Activated CD8-positive, alpha-beta memory T cell treated with anti-CD3 and anti-CD28 coated beads, Interleukin-2, amount 50 U/mL, for 1 hour (primary cell): ENCODE measurements around the gene TNFRSF1A.

Experiments used
- DNase-seq: peaks from one replicate; pipeline ENCODE4 v3.0.0-alpha.2; 2020; ENCODE audit errors: extremely low read depth

TNFRSF1A gene

DNA sequence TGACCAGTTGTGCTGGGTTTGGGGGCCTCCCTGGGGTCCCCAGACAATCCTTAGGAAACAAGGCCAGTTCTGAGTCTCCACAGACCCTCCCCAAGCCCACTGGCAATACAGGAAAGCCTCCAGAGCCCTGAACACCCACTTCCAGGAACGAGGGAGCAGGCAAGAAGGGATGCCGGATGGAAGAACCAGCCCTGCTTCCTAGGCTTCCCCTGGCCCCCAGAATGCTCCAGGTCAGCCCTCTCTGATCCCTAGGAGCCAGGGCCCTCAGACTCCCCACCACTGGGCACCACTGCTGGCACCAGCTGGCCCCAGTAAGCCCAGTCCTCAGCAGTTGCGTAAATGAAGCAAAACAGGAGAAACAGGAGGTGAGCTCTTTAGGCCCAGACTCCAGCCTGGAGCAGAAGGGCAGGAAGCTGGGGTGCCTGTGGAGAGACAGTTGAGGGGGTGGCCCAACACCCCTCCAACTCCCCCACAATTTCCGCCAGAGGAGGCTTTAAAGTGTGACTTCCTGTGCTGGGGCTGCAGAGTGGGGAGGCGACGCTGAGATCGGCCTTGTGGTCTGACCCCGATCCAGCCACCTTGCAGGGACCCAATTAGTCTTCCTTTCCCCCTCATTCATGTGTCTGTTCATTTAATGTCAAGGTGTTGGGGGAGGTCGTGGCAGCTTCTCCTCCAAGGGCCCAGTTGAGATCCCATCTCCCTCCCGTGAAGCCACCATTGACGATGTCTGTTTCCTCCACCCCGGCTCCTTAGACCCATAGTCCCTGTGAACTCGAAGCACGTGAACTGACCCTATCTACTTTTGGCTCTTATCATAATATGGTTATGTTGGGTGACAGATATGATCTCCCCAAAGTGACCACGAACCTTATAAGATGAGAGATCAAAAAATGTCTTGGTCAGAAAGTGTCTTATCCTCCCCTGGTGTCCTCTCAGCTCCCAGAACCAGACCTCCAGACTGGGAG, 4.7 kb downstream of the TNFRSF1A start:
- peak; percentile 40 for DNase-seq

DNA sequence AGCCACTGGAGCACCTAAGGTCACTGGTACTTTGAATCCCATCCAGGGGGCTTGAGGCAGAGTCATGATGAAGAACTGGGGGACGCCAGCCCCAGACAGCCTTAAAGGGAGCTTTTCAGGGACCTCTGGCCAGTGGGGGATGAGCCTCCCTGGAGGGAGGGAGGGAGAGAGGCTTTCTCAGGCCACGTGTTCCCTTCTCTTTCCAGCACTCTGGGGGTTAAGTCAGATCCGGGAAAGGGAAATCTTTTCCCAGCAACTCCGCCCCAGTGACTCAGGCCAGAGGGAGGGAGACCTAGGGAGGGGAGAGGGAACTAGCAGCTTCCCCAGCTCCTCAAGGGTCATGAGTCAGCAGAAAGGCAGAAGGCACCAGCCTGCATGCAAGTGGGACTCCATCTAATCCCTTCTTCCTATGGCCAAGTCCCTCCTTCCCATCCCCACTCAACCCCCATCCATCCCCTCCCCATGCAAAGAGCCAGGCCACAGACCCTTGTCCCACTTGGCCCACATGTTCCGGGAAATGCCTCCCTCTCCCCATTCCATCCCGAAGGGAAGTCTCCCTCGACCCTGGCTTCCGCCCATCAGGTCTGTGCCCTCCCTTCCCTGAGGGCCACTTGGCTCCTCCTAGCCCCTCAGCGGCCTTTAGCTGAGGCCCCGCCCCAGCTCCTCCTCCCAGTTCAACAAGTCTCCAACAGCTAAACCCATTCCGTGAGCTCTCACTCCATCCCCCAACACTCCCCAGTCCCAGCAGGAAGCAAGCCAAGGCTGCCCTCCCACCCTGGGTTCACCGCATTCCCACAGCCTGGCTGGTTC, 5.6 kb downstream of the TNFRSF1A start:
- DNase-seq, result no peak

DNA sequence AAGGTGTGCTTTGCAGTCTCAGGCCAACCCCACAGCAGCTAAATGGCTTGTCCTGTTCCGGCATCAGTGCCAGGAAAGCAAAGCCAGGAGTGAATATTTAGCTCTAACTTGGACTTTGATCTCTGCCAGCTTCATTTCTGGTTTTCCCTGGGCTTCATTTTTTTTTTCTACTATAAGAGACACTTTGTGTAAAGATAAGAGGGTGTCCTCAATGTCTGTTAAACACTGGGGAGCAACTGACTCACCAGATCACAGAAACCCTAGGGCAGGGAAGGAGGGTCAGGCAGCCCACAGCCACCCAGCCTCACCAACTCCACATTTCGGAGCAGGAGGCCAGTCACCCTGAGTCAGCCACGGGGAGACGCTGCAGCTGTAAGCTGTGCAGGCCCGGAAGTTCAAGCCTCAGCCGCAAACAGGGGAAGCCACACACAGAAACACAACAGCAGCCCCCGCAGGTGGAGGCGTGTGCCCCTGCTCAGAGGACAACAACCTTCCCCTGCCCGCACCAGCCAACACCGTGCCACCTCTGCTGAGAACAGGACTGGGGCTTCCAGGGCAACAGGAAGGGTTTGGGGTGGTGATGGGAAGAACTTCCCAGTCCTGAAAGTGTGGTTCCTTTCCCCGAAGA, 6.3 kb downstream of the TNFRSF1A start:
- peak; percentile 86 for DNase-seq

DNA sequence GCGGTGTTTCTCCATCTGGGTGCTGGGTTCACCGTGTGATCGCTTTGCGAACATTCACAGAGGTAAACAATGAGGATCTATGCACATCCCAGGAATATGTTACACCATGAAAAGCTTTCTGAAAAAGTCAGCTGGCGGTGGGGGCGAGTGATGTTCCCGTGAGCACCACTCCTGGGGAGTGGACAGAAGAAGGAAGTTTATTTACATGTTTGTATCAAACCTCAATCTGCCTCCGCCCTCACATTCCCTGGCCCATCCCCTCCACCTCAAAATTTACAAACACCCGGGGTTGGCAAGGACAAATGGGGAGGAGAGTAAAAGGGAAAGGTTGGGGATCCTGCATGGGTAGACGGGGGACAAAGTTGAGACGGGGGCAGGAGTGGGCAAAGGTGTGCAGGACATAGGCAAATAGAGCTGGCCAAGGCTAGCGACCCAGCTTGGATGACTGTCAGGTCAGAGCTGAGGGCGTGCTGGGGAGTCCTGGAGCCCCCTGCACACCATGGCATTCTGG, 6.9 kb downstream of the TNFRSF1A start:
- DNase-seq, result no peak

DNA sequence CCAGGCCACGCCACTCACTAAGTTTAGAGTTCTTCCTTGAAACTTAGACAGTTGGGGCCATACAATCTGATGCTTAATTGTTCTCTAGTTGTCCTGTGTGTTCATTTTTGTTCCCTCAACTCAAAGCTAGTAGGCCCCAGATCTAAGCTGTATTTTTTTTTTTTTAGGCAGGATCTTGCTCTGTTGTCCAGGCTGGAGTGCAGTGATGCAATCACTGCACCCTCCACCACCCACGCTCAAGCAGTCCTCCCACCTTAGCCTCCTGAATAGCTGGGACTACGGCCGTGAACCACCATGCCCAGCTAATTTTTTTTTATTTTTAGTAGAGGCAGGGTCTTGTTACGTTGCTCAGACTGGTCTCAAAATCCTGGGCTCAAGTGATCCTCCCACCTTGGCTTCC, 7.5 kb downstream of the TNFRSF1A start:
- DNase-seq, result no peak

DNA sequence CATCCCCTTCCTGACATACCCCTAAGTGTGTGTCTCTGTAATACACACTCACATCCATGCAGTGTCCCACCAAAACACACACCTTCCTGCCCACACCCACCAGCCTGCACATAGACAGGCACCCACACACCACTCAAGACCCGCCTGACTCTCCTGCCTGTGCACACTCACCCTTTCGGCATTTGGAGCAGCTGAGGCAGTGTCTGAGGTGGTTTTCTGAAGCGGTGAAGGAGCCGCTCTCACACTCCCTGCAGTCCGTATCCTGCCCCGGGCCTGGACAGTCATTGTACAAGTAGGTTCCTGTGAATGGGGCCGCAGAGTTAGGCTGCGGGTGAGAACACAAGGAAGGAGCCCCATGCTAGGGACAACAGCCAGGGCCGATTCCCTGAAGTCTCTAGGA, 8.3 kb downstream of the TNFRSF1A start:
- DNase-seq, result no peak

DNA sequence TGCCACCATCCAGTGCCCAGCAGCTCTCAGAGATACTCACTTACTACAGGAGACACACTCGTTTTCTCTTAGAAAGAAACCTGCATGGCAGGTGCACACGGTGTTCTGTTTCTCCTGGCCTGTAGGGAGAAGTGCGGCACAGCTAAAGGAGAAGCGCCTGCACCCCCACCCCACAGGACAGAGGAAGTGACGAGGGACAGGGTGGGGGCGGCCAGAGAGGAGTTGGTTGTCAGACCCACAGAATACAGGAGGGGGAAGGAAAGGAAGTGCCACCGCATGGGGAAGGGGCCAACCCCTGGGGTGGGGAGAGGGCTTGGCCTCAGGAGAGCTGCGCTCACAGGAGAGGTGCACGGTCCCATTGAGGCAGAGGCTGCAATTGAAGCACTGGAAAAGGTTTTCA, 8.8 kb downstream of the TNFRSF1A start:
- DNase-seq, result no peak

DNA sequence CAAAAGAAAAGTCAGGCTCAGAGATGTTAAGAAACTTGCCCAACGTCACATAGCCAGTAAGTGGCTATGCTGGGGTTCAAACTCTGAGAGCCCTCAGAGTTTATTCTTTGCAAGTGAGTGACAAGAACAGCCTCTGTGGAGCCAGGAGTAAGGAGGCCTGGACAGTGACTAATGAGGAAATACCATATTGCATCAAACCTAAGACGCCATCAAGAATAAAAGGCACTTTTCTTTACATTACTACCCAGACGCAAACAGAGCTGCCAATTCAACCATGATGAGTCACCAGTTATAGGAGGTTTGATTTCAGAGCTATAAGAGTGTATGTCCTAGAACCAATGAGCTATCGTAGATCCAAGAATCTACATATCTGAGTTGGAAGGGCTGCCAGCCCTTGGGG, 9.4 kb downstream of the TNFRSF1A start:
- no peak for DNase-seq

DNA sequence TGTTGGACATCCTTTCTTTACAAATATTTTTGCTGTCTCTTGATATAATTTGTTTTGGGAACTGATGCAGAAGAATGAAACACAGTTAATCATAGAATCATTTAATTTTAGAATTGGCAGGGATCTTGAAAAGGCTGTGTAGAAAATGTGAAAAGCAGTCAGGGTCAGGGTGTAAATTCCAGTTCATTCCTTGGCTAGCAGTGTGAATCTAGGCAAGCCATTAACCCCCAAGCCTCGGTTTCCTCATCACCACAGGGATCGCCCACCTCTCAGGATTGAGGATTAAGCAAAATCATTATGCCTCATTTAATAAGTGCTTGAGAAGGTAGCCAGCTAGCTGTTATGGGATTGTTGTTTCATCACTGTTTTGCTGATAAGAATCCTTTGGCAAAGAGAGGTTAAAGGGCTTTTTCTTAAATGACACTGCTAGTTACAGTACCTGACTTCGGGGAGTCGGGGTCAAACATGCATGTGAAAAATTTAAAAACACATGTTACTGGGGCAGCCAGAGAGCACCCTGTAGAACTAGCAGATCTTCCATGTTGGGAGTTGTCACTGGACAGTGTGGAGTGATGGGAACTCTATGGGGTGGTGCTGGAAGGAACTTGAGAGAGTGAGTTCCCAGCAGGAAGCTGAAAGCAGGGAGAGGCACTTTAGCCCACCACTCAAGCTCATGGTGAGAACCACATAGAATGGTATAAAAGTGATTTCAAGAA, 10.7 kb downstream of the TNFRSF1A start:
- no peak for DNase-seq

DNA sequence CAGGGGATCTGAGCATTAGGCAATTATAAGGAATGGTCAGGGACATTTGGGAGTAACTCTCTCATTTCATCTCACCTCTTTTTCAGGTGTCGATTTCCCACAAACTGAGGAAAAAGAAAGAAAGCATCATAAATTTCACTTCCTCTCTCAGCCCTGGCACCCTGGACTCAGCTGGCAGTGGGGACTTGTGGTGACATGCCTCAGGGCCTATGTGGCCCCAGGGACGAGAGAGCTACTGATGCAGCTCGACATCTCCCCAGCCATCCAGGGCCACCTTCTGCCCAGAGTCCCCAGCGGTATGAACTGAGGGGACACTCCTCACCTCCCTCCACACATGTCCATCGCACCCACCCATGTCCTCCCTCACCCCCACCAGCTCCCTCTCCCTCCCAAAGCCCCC, 11.7 kb downstream of the TNFRSF1A start:
- no peak for DNase-seq

DNA sequence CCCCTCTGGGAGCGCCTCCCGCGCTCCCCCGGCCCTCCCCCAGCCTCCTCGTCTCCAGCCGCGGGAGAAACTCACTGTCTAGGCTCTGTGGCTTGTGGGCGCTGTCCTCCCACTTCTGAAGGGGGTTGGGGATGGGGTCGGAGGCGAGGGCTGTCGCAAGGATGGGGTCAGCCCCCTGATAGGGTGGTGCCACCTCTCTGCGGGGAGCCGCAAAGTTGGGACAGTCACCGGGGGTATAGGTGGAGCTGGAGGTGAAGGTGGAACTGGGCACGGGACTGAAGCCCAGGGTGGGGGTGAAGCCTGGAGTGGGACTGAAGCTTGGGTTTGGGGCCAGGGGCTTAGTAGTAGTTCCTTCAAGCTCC, 12.2 kb downstream of the TNFRSF1A start:
- no peak for DNase-seq

DNA sequence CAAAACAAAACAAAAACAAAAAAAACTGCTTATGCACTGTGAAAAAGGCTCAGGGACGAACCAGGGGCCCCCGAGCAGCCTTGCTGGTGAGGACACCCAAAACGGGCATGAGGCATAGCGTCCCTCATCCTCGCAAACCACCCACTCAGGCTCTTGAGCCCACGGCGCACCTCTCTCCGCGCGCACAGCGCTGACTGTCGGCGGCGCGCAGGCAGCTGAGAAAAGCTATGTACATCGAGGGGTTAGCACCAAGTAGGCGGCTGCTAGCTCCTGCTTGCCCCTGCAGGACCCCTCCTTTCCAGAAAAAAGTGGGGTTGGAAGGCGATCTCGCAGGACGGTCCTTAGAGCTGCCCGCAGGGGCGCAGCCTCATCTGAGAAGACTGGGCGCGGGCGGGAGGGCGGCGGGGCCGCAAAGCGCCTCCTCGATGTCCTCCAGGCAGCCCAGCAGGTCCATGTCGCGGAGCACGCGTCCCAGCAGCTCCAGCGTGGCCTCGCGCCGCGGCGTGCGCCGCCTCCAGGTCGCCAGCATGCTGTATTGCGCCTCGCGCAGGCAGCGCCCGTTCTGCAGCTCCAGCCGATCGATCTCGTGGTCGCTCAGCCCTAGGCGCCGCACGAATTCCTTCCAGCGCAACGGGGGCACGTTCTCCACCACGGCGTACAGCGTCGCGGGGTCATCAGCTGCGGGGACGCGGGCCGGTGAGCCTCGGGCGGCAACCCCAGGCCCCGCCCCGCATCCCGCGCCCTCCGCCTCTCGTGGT, 12.8 kb downstream of the TNFRSF1A start:
- no peak for DNase-seq

DNA sequence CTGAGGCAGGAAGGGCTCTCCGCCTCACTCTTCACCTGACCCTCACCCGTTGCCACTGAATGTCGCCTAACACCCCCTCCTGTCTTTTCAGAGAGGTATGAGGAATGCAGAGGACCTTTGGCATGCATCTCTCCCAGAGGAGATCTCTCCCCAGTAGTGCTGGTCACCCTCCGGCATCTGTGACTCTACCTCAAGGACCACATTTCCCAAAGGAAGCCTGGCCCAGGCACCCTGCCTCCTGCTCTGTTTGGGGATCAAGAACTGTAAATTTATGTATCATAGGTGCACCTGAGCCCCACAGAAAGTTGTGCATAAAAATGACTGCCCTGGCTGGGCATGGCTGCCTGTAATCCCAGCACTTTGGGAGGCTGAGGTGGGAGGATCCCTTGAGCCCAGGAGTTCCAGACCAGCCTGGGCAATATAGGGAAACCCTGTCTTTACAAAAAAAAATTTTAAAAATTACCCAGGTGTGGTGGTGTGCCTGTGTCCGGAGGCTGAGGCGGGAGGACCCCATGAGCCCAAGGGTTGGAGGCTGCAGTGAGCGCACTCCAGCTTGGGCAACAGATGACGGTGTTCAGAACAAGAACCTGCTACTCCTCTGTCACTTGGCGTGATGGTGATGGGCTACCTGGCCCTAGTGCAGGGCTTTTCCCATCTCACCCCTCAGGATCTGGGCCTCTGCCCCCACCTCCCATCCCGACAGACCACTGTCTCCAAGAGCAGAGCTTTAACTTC, 13.7 kb downstream of the TNFRSF1A start:
- no peak for DNase-seq

DNA sequence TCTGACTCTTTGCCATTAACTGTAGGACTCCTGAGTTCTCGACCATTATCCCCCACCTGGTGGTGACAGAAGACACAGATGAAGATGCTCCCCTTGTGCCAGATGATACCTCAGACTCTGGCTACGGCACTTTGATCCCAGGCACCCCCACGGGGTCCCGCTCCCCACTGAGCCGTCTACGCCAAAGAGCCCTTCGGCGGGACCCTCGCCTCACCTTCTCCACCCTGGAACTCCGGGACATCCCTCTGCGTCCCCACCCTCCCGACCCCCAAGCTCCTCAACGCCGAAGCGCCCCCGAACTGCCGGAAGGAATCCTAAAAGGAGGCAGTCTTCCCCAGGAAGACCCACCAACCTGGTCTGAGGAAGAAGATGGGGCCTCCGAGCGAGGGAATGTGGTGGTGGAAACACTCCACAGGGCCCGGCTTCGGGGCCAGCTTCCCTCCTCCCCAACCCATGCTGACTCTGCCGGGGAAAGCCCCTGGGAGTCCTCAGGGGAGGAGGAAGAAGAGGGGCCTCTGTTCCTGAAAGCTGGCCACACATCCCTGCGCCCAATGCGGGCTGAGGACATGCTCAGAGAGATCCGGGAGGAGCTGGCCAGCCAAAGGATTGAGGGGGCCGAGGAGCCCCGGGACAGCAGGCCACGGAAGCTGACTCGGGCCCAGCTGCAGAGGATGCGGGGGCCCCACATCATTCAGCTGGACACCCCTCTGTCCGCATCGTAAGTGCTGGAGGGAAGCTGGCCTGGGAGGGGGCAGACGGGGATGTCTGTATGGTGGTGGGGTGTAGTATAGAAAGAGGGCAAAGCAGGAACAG, 14.4 kb downstream of the TNFRSF1A start:
- DNase-seq, result no peak

DNA sequence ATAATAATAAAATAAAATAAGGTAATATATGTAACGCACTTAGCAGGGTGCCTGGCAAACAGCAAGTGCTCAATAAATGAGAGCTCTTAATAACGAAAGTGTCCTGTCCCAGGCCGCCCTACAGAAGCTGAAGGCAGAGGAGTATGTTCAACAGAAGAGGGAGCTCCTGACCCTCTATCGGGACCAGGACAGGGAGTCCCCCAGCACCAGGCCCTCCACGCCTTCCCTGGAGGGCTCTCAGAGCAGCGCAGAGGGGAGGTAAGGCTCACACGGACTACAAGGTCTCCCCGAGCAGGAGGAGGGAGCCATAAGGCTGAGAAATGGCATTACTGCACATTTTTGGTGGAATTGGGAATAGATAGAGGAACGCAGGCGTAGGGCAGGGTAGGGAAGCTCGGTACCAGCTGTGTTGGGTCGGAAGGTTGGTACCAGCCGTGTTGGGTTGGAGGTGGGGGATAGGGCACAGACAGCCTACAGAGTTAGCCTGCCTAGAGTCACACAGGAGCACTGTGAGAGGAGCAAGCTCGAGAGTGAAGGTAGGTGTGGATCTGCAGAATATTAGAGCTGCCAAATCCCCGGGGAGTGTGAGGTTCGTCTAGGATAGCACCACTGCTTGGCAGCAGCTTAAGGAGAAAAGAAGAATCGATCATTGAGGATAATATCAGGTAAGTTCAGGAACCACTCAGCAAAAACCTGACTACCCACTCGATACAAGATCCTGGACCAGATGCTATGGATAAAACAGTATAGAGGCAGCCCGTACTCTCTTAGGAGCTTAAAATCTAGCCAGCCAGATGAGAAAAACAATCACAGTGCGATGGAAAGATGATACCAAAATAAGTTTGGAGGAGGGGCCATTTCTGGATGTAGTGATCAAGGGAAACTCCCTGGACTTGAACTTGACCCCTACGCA, 15.3 kb downstream of the TNFRSF1A start:
- no peak for DNase-seq

DNA sequence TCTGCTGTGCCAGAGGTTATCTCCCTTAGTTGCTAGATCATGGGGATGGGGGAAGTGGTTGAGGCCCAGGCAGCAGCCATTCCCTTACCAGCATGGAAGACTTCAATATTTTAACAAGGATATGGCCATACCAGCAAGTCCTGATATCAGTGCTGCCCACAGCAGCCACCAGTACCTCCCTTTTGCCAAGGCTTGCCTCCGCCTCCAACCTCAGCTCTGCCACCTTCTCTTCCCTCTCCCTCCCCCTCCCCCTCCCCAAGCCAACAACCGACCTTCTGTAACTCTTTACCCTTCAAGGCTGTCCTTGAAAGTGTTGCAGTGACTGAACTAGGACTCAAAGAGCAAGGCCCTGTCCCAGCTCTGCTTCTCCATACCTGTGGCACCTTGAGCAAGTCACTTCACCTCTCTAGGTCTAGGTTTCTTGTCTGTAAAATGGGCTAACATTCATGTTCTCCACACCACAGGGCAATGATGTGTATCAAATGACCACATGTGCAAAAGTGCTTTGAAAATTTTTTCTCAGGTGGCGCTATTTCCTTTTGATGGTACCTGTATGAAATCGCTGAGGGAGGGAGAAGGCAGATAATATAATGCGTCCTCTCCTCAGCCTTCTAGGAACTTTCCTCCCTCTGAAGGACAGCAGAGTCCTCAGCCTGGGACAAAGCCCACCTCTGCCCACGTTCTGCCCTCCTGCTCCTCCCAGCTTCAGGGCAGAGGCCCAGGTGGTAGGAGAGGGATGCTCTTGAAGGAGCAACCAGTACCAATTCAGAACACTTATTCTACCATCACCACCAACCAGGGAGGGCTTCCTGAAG, 16.7 kb downstream of the TNFRSF1A start:
- no peak for DNase-seq

DNA sequence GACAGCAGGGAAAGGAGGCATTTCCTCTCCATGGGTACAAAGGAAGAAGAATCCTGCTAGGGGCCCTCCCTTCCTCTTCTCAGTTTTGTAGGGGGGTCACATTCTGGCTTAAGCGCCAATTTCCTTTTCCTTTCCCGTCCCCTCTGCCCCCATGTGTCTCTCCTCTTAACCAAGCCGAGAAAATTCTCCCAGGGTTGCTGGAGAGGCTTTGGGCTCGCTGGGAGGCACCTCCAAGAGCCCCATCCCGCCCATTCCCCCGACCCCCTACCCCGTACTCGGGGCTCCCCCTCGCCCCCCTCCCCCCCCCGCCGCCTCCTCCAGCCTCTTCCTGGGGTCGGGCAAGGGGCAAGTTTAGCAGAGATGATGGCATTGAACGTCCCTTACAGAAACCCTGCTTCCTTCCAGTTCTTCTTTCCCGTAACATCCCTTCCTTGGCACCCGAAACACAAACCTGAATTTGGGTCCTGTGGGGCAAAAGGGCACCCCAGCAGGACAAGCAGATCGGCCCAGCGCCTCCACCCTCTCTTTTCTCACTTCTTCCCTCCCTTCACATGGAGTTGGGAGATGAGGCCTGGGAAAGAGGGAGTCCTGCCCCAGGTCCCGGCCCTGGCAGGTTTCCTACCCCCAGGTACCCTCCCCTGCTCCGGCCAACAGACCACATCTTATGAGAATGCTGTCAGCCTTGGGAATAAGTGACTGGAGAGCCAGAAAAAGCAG, 17.7 kb downstream of the TNFRSF1A start:
- DNase-seq, result no peak
